Hepatocyte (in vitro differentiated cells): ENCODE results near the gene RARB.

Experiments
- CTCF ChIP-seq: fragments of 200-600 bp; sonication (generic); IDR thresholded peaks from 2 replicates; pipeline ENCODE4 v1.5.1; 2016; ENCODE audit warnings: antibody characterized with exemption, mild to moderate bottlenecking; ENCODE audit not compliant: poor library complexity
- EZH2 ChIP-seq: fragments of 200-600 bp; sonication (generic); IDR thresholded peaks from 2 replicates; pipeline ENCODE4 v1.6.1; 2016; ENCODE audit warnings: antibody characterized with exemption, mild to moderate bottlenecking, borderline replicate concordance
- EZH2phosphoT487 ChIP-seq: fragments of 200-600 bp; sonication (generic); IDR thresholded peaks from one replicate; pipeline ENCODE4 v1.6.1; 2018; ENCODE audit warnings: antibody characterized with exemption, mild to moderate bottlenecking, low read depth, moderate library complexity; ENCODE audit not compliant: unreplicated experiment, severe bottlenecking

- no peak for TF ChIP-seq CTCF
- TF ChIP-seq EZH2phosphoT487, result no peak
- no peak for TF ChIP-seq EZH2
Observed at GRCh38 chr3:25571285-25571684, 143.2 kb downstream of the RARB start.
